Measurements from ENCODE around the gene ETV6.
"Not testable (repeated sequence)": the region's sequence is repeated elsewhere in the genome, so short reads cannot be mapped to it uniquely, and the experiment has no call there.

Gene ETV6

DNA sequence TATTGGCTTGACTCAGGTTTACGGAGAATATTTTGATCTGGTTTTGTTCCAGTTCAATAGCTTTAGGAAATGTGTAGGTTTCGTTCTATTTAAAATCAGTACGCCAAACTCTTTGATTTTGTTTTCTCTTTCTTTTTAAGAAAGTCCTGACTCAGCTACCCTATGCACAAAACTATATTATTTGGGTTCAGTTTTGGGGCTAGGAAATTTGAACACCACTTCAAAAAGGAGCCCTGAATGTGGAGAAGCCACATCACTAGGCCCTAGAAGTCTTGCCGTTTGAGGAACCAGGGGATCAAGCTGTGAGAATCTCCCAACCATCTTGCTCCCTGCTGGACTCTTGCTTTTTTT, 253.0 kb downstream of the ETV6 start:
- no peak for DNase-seq (ENCODE audit: extremely low spot score)
- TF ChIP-seq, protein P1, sequence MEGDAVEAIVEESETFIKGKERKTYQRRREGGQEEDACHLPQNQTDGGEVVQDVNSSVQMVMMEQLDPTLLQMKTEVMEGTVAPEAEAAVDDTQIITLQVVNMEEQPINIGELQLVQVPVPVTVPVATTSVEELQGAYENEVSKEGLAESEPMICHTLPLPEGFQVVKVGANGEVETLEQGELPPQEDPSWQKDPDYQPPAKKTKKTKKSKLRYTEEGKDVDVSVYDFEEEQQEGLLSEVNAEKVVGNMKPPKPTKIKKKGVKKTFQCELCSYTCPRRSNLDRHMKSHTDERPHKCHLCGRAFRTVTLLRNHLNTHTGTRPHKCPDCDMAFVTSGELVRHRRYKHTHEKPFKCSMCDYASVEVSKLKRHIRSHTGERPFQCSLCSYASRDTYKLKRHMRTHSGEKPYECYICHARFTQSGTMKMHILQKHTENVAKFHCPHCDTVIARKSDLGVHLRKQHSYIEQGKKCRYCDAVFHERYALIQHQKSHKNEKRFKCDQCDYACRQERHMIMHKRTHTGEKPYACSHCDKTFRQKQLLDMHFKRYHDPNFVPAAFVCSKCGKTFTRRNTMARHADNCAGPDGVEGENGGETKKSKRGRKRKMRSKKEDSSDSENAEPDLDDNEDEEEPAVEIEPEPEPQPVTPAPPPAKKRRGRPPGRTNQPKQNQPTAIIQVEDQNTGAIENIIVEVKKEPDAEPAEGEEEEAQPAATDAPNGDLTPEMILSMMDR (IDR thresholded peaks at IDR 0.05; ENCODE audit: control extremely low read depth, extremely low read depth, low read depth, missing control alignments): no peak
- ChIA-PET POLR2A (interaction anchor here (1.0 kb wide), 1 partner anchor 109 kb away, joined by 3 read pairs; no protein-coding TSS in a partner anchor), CTCF (interaction anchor here (1.5 to 1.6 kb wide), 2 partner anchors 13 to 26 kb away, joined by 3 to 5 read pairs; no protein-coding TSS in a partner anchor)

DNA sequence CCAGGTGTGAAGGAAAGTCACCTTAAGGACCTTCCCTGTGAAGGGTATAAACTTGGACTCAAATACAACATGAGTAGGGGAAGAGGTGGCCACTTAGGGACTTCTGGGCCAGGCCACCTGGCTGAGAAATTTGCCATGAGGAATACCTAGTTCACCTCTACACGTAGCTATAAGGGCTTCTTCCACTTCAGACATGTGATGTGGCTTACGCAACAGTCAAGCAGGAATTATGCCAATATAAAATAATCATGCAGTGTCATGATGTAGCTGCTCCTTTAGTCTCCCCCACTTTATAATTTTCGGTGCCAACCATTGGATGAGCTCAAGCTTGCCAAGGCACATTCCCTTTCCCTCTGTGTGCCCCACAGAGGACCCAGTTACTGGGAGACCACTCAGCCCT, 254.7 kb downstream of the ETV6 start:
- CTCF ChIA-PET: interaction anchor here (0.8 to 1.0 kb wide), 2 partner anchors 14 to 46 kb away, joined by 3 to 4 read pairs; no protein-coding TSS in a partner anchor
- TF ChIP-seq, protein P1 (IDR thresholded peaks at IDR 0.05; ENCODE audit: control extremely low read depth, extremely low read depth, low read depth, missing control alignments): no peak
- POLR2A ChIA-PET: no interaction called here
- no peak for DNase-seq (ENCODE audit: extremely low spot score)

DNA sequence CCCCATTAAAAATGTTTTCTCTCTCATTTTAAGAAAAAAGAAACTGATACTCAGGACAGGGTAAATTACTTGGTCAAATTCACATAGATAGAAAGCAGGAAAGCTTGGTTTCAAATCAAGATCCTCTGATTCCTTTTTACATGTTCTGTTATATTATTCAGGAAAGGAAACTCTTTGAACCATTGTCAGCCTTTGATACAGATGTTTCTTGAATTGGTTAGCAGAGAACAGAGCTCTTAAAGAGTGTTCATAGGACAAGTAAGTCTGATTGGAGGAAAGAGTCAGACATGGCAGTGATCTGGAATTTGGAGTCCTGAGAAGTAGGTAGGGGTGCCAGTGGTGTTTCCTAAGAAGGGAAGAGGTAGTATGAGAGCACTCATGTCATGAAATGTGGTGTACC, 256.1 kb downstream of the ETV6 start:
- CTCF ChIA-PET: interaction anchor here (1.3 to 1.4 kb wide), 2 partner anchors 10 to 13 kb away, joined by 3 read pairs; no protein-coding TSS in a partner anchor
- TF ChIP-seq, protein P1 (IDR thresholded peaks at IDR 0.05; ENCODE audit: control extremely low read depth, extremely low read depth, low read depth, missing control alignments): no peak
- POLR2A ChIA-PET: interaction anchor here (0.6 kb wide), 1 partner anchor 98 kb away, joined by 3 read pairs; no protein-coding TSS in a partner anchor
- DNase-seq (ENCODE audit: extremely low spot score): no peak

DNA sequence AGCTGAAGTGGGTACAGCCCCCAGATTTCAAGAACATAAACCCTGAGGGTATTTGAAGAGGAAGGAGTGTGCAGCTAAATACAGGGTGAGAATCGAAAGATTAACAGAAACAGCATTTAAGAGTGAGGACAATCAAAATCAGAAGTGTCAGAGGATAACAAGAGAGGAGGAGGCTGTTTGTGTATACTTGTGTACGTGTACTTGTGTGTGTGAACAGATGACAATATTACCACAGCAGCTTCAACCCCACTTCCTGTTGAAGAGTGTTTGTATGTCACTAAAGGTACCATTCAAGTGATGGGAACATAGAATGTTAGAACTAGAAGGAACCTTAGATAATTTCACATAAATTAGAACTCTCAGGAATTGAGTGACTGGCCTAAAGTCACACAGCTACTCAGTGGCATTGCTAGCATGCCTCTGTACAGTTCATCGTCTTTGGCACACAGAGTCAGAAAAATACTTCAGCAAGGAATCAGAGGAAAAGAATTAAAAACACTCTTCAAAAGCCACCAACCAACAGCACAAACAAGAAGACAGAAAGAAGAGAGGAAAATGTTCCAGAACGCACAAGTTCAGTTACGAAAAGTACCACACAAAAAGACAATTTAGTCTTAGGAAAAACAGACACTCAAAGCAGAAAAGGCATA, 256.9 kb downstream of the ETV6 start:
- TF ChIP-seq, protein P1 (IDR thresholded peaks at IDR 0.05; ENCODE audit: control extremely low read depth, extremely low read depth, low read depth, missing control alignments): no peak
- CTCF ChIA-PET: interaction anchor here (1.3 to 1.5 kb wide), 2 partner anchors 14 to 126 kb away, joined by 3 to 4 read pairs; no protein-coding TSS in a partner anchor
- POLR2A ChIA-PET: no interaction called here
- no peak for DNase-seq (ENCODE audit: extremely low spot score)

DNA sequence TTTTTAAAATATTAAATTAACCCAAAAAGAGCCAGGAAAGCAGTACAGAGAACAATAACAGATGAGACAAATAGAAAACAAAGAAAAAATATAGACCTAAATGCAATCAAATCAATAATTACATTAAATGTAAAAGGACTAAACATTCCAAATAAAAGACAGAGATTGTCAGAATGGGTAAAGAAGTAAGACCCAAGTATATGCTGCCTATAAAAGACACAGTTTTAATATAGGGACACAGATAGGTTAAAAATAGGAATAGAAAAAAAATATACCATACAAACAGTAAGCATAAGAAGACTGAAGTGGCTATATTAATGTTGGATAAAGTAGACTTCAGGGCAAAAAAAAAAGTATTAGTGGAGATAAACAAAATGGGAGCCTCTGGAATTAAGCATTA, 258.2 kb downstream of the ETV6 start:
- CTCF ChIA-PET: interaction anchor here (1.3 to 1.8 kb wide), 2 partner anchors 14 to 57 kb away, joined by 3 to 7 read pairs; no protein-coding TSS in a partner anchor
- TF ChIP-seq, protein P1 (IDR thresholded peaks at IDR 0.05; ENCODE audit: control extremely low read depth, extremely low read depth, low read depth, missing control alignments): no peak
- POLR2A ChIA-PET: no interaction called here
- no peak for DNase-seq (ENCODE audit: extremely low spot score)

DNA sequence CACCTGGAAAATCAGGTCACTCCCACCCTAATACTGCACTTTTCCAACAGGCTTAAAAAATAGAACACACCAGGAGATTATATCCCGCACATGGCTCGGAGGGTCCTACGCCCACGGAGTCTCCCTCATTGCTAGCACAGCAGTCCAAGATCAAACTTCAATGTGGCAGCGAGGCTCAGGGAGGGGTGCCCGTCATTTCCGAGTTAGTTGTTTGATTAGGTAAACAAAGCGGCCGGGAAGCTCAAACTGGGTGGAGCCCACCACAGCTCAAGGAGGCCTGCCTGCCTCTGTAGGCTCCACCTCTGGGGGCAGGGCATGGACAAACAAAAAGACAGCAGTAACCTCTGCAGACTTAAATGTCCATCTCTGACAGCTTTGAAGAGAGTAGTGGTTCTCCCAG, 259.9 kb downstream of the ETV6 start:
- CTCF ChIA-PET: interaction anchor here (1.2 to 1.8 kb wide), 2 partner anchors 12 to 32 kb away, joined by 3 to 7 read pairs; no protein-coding TSS in a partner anchor
- POLR2A ChIA-PET; DNase-seq (ENCODE audit: extremely low spot score): not testable (repeated sequence)

DNA sequence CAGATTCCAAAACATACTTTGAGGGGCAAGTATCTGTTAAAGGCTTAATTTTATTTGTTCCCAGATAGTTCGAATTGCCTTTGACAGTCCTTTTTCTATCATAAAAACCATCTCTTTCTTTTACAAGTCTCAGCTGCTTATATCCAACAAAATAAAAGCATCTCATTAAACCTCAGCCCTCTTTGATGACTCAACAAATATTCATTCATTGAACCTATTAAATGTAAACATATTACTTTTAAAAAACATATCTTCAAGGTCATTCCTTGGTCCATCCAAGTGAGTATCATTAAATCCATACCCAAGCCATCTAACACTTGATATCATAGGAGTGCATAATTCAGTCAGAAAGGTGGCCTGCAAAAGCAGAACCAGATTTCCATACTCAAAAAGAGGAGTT, 266.6 kb downstream of the ETV6 start:
- TF ChIP-seq, protein P1 (IDR thresholded peaks at IDR 0.05; ENCODE audit: control extremely low read depth, extremely low read depth, low read depth, missing control alignments): no peak
- no peak for DNase-seq (ENCODE audit: extremely low spot score)
- POLR2A ChIA-PET: no interaction called here
- CTCF ChIA-PET: interaction anchor here (1.0 kb wide), 1 partner anchor 11 kb away, joined by 3 read pairs; no protein-coding TSS in a partner anchor

Data from GM10248 (cell line).